ENCODE data around the gene SMO. TPM values are rescaled to one million over a fixed set of nuclear protein-coding genes. Genes with fewer than 3 reads are reported as not detected.

The SMO gene
- total RNA-seq, 1 experiment from 2014 or later, result 35.5 TPM

- POLR2A ChIA-PET, result no interaction called here
- Mint-ChIP-seq H3K36me3 (ENCODE audit: insufficient read depth, unreplicated experiment) (peaks cover 6% of the 10 kb centered on the region), H3K4me3 (ENCODE audit: unreplicated experiment) (no peak overlapping the region), H3K9me3 (ENCODE audit: unreplicated experiment) (no peaks in the 10 kb centered on the region), H3K27ac (ENCODE audit: unreplicated experiment) (no peak overlapping the region), H3K4me1 (ENCODE audit: low read depth, unreplicated experiment) (no peaks in the 10 kb centered on the region), H3K27me3 (ENCODE audit: insufficient read depth, unreplicated experiment) (no peaks in the 10 kb centered on the region)
- intact Hi-C loops (cut with micrococcal nuclease; ENCODE audit: unreplicated experiment), result no loop called here
- no peak for DNase-seq
- H3K9me3 ChIP-seq, result no peaks in the 10 kb centered on the region
- no peaks in the 10 kb centered on the region for H3K4me1 ChIP-seq
- peaks cover 2% of the 10 kb centered on the region; the same call in 1 of the 2 replicates for H3K36me3 ChIP-seq (ENCODE audit: control insufficient read depth, insufficient read depth, low read length)
- no TSS peak for BruUV-seq (replicated peaks)
- no peak for TF ChIP-seq CTCF (IDR thresholded peaks at IDR 0.05; ENCODE audit: insufficient read depth in 1 of 2, low read depth in 1 of 2, low read length in 1 of 2, severe bottlenecking in 1 of 2, unreplicated experiment in 1 of 2)
- H3K4me3 ChIP-seq (ENCODE audit: low read depth, low read length), result no peak overlapping the region
- H3K27me3 ChIP-seq (replicated peaks; ENCODE audit: control insufficient read depth, insufficient read depth, low read length), result no peaks in the 10 kb centered on the region
- CTCF ChIA-PET, result no interaction called here
Measured at GRCh38 chr7:129205126-129205818, 16.8 kb downstream of the SMO start.

GRCh38 chr7:129205987-129206785 lies 17.8 kb downstream of the SMO start:
- no peak for DNase-seq
- ChIA-PET POLR2A (no interaction called here), CTCF (interaction anchor here (2.0 kb wide), 1 partner anchor 42 kb away, joined by 9 read pairs; no protein-coding TSS in a partner anchor)
- Mint-ChIP-seq H3K4me1 (ENCODE audit: low read depth, unreplicated experiment) (no peaks in the 10 kb centered on the region), H3K36me3 (ENCODE audit: insufficient read depth, unreplicated experiment) (peaks cover 13% of the 10 kb centered on the region), H3K27ac (ENCODE audit: unreplicated experiment) (no peak overlapping the region), H3K27me3 (ENCODE audit: insufficient read depth, unreplicated experiment) (no peaks in the 10 kb centered on the region), H3K4me3 (ENCODE audit: unreplicated experiment) (no peak overlapping the region), H3K9me3 (ENCODE audit: unreplicated experiment) (no peaks in the 10 kb centered on the region)
- Histone ChIP-seq H3K27me3 (replicated peaks; ENCODE audit: control insufficient read depth, insufficient read depth, low read length) (no peaks in the 10 kb centered on the region), H3K36me3 (ENCODE audit: control insufficient read depth, insufficient read depth, low read length) (peaks cover 6% of the 10 kb centered on the region), H3K4me3 (ENCODE audit: low read depth, low read length) (no peak overlapping the region), H3K4me1 (no peaks in the 10 kb centered on the region), H3K9me3 (no peaks in the 10 kb centered on the region)
- intact Hi-C loops (cut with micrococcal nuclease; ENCODE audit: unreplicated experiment), result no loop called here
- no peak for TF ChIP-seq CTCF (IDR thresholded peaks at IDR 0.05; ENCODE audit: insufficient read depth in 1 of 2, low read depth in 1 of 2, low read length in 1 of 2, severe bottlenecking in 1 of 2, unreplicated experiment in 1 of 2)
- no TSS peak for BruUV-seq (replicated peaks)

GRCh38 chr7:129208667-129209066 lies 20.2 kb downstream of the SMO start:
- Histone ChIP-seq H3K36me3 (ENCODE audit: control insufficient read depth, insufficient read depth, low read length) (peaks cover 8% of the 10 kb centered on the region), H3K27me3 (replicated peaks; ENCODE audit: control insufficient read depth, insufficient read depth, low read length) (no peaks in the 10 kb centered on the region), H3K9me3 (no peaks in the 10 kb centered on the region), H3K4me3 (ENCODE audit: low read depth, low read length) (no peak overlapping the region), H3K4me1 (no peaks in the 10 kb centered on the region)
- no peaks in the 10 kb centered on the region for H3K9me3 Mint-ChIP-seq (ENCODE audit: unreplicated experiment)
- CTCF ChIA-PET, result interaction anchor here (6.3 kb wide), 1 partner anchor 45 kb away, joined by 101 read pairs; no protein-coding TSS in a partner anchor
- H3K4me1 Mint-ChIP-seq (ENCODE audit: low read depth, unreplicated experiment), result no peaks in the 10 kb centered on the region
- intact Hi-C loops (cut with micrococcal nuclease; ENCODE audit: unreplicated experiment), result no loop called here
- no peak for TF ChIP-seq CTCF (IDR thresholded peaks at IDR 0.05; ENCODE audit: insufficient read depth in 1 of 2, low read depth in 1 of 2, low read length in 1 of 2, severe bottlenecking in 1 of 2, unreplicated experiment in 1 of 2)
- H3K27ac Mint-ChIP-seq (ENCODE audit: unreplicated experiment), result no peak overlapping the region
- POLR2A ChIA-PET, result no interaction called here
- H3K36me3 Mint-ChIP-seq (ENCODE audit: insufficient read depth, unreplicated experiment), result peaks cover 11% of the 10 kb centered on the region
- DNase-seq, result no peak
- H3K27me3 Mint-ChIP-seq (ENCODE audit: insufficient read depth, unreplicated experiment), result no peaks in the 10 kb centered on the region
- BruUV-seq (replicated peaks), result no TSS peak
- no peak overlapping the region for H3K4me3 Mint-ChIP-seq (ENCODE audit: unreplicated experiment)

Measured in Caco-2 (cell line).